WTC11 (cell line): ENCODE measurements around the gene PTPRN2. TPM values are rescaled to one million over a fixed set of nuclear protein-coding genes. Genes with fewer than 3 reads are reported as not detected.

Source experiments
- ATAC-seq: fragments of 200-7000 bp; cut with Tn5 transposase; 2 replicates; pipeline ENCODE4 v1.10.0; 2021; ENCODE audit warnings: mild to moderate bottlenecking, moderate library complexity
- CTCF ChIA-PET: fragments of 300-600 bp; sonication (Branson Sonifier 250); formaldehyde crosslinking; loops from one replicate; lab custom pipeline; 2021; ENCODE audit warnings: antibody characterized with exemption; lab: Charles Lee
- POLR2A ChIA-PET: fragments of 350-600 bp; sonication (Branson Sonifier 250); formaldehyde crosslinking; loops from one replicate; lab custom pipeline; 2021; ENCODE audit warnings: antibody characterized with exemption; lab: Charles Lee
- DNase-seq: peaks from one replicate; pipeline ENCODE4 v3.0.0; 2021; ENCODE audit warnings: low spot score
- H3K27ac Mint-ChIP-seq: 2 replicates; pipeline ENCODE4 v1.8.0; 2021; ENCODE audit warnings: mixed read lengths
- H3K27me3 Mint-ChIP-seq: 2 replicates; pipeline ENCODE4 v1.8.0; 2021; ENCODE audit warnings: low read depth, mild to moderate bottlenecking, moderate library complexity, mixed read lengths
- H3K36me3 Mint-ChIP-seq: 2 replicates; pipeline ENCODE4 v1.8.0; 2021; ENCODE audit warnings: mixed read lengths
- H3K4me1 Mint-ChIP-seq: 2 replicates; pipeline ENCODE4 v1.8.0; 2022; ENCODE audit warnings: mixed read lengths
- H3K4me3 Mint-ChIP-seq: 2 replicates; pipeline ENCODE4 v1.8.0; 2021; ENCODE audit warnings: mild to moderate bottlenecking, moderate library complexity, mixed read lengths
- H3K9me3 Mint-ChIP-seq: 2 replicates; pipeline ENCODE4 v1.8.0; 2021; ENCODE audit warnings: mixed read lengths
- CDX4 ChIP-seq: fragments of 250-450 bp; sonication (Bioruptor Pico); IDR thresholded peaks from 2 replicates; pipeline ENCODE4 v1.9.0; 2021; ENCODE audit warnings: moderate library complexity, mild to moderate bottlenecking, inconsistent platforms, borderline replicate concordance
- CTCF ChIP-seq: fragments of 200-600 bp; IDR thresholded peaks from 2 replicates; pipeline ENCODE4 v1.8.0; 2022; ENCODE audit warnings: antibody characterized with exemption
- E2F5 ChIP-seq: sonication (generic); formaldehyde crosslinking; IDR thresholded peaks from 2 replicates; pipeline ENCODE4 v1.8.1; 2022; ENCODE audit warnings: mild to moderate bottlenecking, moderate library complexity, missing genetic modification reagents
- FOXK1 ChIP-seq: sonication (generic); formaldehyde crosslinking; IDR thresholded peaks from 2 replicates; pipeline ENCODE4 v1.8.0; 2022; ENCODE audit warnings: mild to moderate bottlenecking, moderate library complexity, missing genetic modification reagents
- FOXP1 ChIP-seq: sonication (generic); formaldehyde crosslinking; IDR thresholded peaks from 2 replicates; pipeline ENCODE4 v1.8.0; 2022; ENCODE audit warnings: missing genetic modification reagents, mild to moderate bottlenecking, moderate library complexity, borderline replicate concordance
- FOXP4 ChIP-seq: sonication (generic); formaldehyde crosslinking; IDR thresholded peaks from 2 replicates; pipeline ENCODE4 v1.8.0; 2022; ENCODE audit warnings: mild to moderate bottlenecking, missing genetic modification reagents
- GTF2I ChIP-seq: fragments of 250-450 bp; sonication (Bioruptor Pico); conservative IDR thresholded peaks from 2 replicates; pipeline ENCODE4 v1.4.0; 2021; ENCODE audit warnings: mild to moderate bottlenecking
- SMAD3 ChIP-seq: sonication (generic); formaldehyde crosslinking; IDR thresholded peaks from 2 replicates; pipeline ENCODE4 v1.8.0; 2022; ENCODE audit warnings: missing genetic modification reagents, mild to moderate bottlenecking, borderline replicate concordance
- SP1 ChIP-seq: sonication (generic); formaldehyde crosslinking; conservative IDR thresholded peaks from 2 replicates; pipeline ENCODE4 v1.8.1; 2022; ENCODE audit warnings: missing genetic modification reagents
- TEAD1 ChIP-seq: sonication (generic); formaldehyde crosslinking; IDR thresholded peaks from 2 replicates; pipeline ENCODE4 v1.8.0; 2022; ENCODE audit warnings: mild to moderate bottlenecking, missing genetic modification reagents
- ZBTB43 ChIP-seq: sonication (generic); formaldehyde crosslinking; IDR thresholded peaks from 2 replicates; pipeline ENCODE4 v1.8.1; 2023; ENCODE audit warnings: mild to moderate bottlenecking, missing genetic modification reagents
- ZNF138 ChIP-seq: sonication (generic); formaldehyde crosslinking; conservative IDR thresholded peaks from 2 replicates; pipeline ENCODE4 v1.8.1; 2022; ENCODE audit warnings: mild to moderate bottlenecking, moderate library complexity, missing genetic modification reagents
- ZNF219 ChIP-seq: sonication (generic); formaldehyde crosslinking; IDR thresholded peaks from 2 replicates; pipeline ENCODE4 v1.8.0; 2023; ENCODE audit warnings: missing genetic modification reagents, mild to moderate bottlenecking, borderline replicate concordance
- ZNF512 ChIP-seq: sonication (generic); formaldehyde crosslinking; IDR thresholded peaks from 2 replicates; pipeline ENCODE4 v1.8.1; 2022; ENCODE audit warnings: missing genetic modification reagents, borderline replicate concordance
- ZNF532 ChIP-seq: fragments of 250-450 bp; sonication (Bioruptor Pico); IDR thresholded peaks from 2 replicates; pipeline ENCODE4 v1.9.0; 2021; ENCODE audit warnings: mild to moderate bottlenecking, borderline replicate concordance
- total RNA-seq: library from RNA; stranded (reverse); gene quantifications from 3 replicates; pipeline ENCODE4 v1.2.3, GENCODE V29; 2021

Gene PTPRN2
- total RNA-seq, 1 experiment from 2014 or later, result 4.7 TPM

- H3K27ac Mint-ChIP-seq, result no peak overlapping the region
- ATAC-seq (no peak), DNase-seq (no peak)
- H3K36me3 Mint-ChIP-seq, result peaks cover 59% of the 10 kb centered on the region
- peaks cover 59% of the 10 kb centered on the region for H3K9me3 Mint-ChIP-seq
- no peak overlapping the region for H3K4me3 Mint-ChIP-seq
- ChIA-PET POLR2A (no interaction called here), CTCF (no interaction called here)
- H3K27me3 Mint-ChIP-seq, result peaks cover 8% of the 10 kb centered on the region
- peaks cover 10% of the 10 kb centered on the region; the same call in 1 of the 2 replicates for H3K4me1 Mint-ChIP-seq
- TF ChIP-seq FOXP4, result no peak
- TF ChIP-seq ZNF138 (CRISPR knock-in tag), result no peak
- no peak for TF ChIP-seq SMAD3 (CRISPR knock-in tag)
- no peak for TF ChIP-seq CTCF
- no peak for TF ChIP-seq FOXK1
- TF ChIP-seq ZNF512, result no peak
- TF ChIP-seq ZBTB43 (CRISPR knock-in tag), result no peak
- no peak for TF ChIP-seq SP1
- no peak for TF ChIP-seq GTF2I (CRISPR knock-in tag)
- TF ChIP-seq E2F5, result no peak
- no peak for TF ChIP-seq CDX4
- TF ChIP-seq TEAD1 (CRISPR knock-in tag), result no peak
Observed at GRCh38 chr7:157806711-157807110, 780.9 kb downstream of the PTPRN2 start.

- H3K4me3 Mint-ChIP-seq, result no peak overlapping the region
- H3K9me3 Mint-ChIP-seq, result peaks cover 66% of the 10 kb centered on the region
- peaks cover 10% of the 10 kb centered on the region; the same call in 1 of the 2 replicates for H3K4me1 Mint-ChIP-seq
- H3K27ac Mint-ChIP-seq, result no peak overlapping the region
- ATAC-seq (no peak), DNase-seq (no peak)
- POLR2A ChIA-PET, result no interaction called here
- TF ChIP-seq ZNF219 (CRISPR knock-in tag) (no peak), ZNF532 (CRISPR knock-in tag) (no peak), FOXP1 (no peak)
- peaks cover 8% of the 10 kb centered on the region for H3K27me3 Mint-ChIP-seq
- peaks cover 62% of the 10 kb centered on the region for H3K36me3 Mint-ChIP-seq
- CTCF ChIA-PET, result no interaction called here
Observed at GRCh38 chr7:157805713-157806112, 781.9 kb downstream of the PTPRN2 start.
